Neural cell (in vitro differentiated cells): Measurements from ENCODE around the gene ARHGEF7. TPM values are rescaled to one million over a fixed set of nuclear protein-coding genes. Genes with fewer than 3 reads are reported as not detected.

Experiments used
- H2AFZ ChIP-seq: fragments of 200-600, 300-800 bp; sonication (generic), shearing (Covaris generic); 2 replicates; pipeline ENCODE4 v1.6.0; 2014; ENCODE audit warnings: low read depth, mild to moderate bottlenecking, antibody characterized with exemption, low read length, moderate library complexity
- H3F3A ChIP-seq: fragments of 200-600 bp; shearing (Covaris generic); 2 replicates; pipeline ENCODE4 v1.6.1; 2016; ENCODE audit warnings: mild to moderate bottlenecking, moderate library complexity, mixed read lengths, antibody characterized with exemption, low read length; ENCODE audit not compliant: insufficient read depth, poor library complexity, severe bottlenecking
- H3K27ac ChIP-seq: fragments of 200-600, 300-800 bp; sonication (generic), shearing (Covaris generic); 2 replicates; pipeline ENCODE4 v1.5.1; 2014; ENCODE audit warnings: mild to moderate bottlenecking, low read length, moderate library complexity
- H3K27me3 ChIP-seq: fragments of 300-800, 200-600 bp; sonication (generic), shearing (Covaris generic); 2 replicates; pipeline ENCODE4 v1.6.0; 2014; ENCODE audit warnings: mild to moderate bottlenecking, low read depth, low read length, moderate library complexity; ENCODE audit not compliant: insufficient read depth
- H3K36me3 ChIP-seq: fragments of 300-800, 200-600 bp; sonication (generic), shearing (Covaris generic); 2 replicates; pipeline ENCODE4 v1.5.1; 2014; ENCODE audit warnings: mild to moderate bottlenecking, antibody characterized with exemption, low read length, moderate library complexity; ENCODE audit not compliant: insufficient read depth
- H3K4me2 ChIP-seq: fragments of 300-800, 200-600 bp; sonication (generic), shearing (Covaris generic); 2 replicates; pipeline ENCODE4 v1.6.0; 2014; ENCODE audit warnings: mild to moderate bottlenecking, low read length
- H3K4me3 ChIP-seq: fragments of 300-800, 200-600 bp; sonication (generic), shearing (Covaris generic); 2 replicates; pipeline ENCODE4 v1.5.1; 2014; ENCODE audit warnings: mild to moderate bottlenecking, low read length, moderate library complexity
- H3K79me2 ChIP-seq: fragments of 200-600 bp; shearing (Covaris generic); replicated peaks from 2 replicates; pipeline ENCODE4 v1.6.0; 2014; ENCODE audit warnings: mild to moderate bottlenecking, low read length, moderate library complexity; ENCODE audit not compliant: insufficient read depth
- H3K9ac ChIP-seq: fragments of 300-800, 200-600 bp; sonication (generic), shearing (Covaris generic); 2 replicates; pipeline ENCODE4 v1.6.1; 2016; ENCODE audit warnings: mild to moderate bottlenecking, low read length, mixed read lengths
- H3K9me2 ChIP-seq: fragments of 200-600 bp; shearing (Covaris generic); 2 replicates; pipeline ENCODE4 v1.6.1; 2016; ENCODE audit warnings: mild to moderate bottlenecking, low read length, mixed read lengths; ENCODE audit not compliant: insufficient read depth
- H3K9me3 ChIP-seq: fragments of 200-600, 300-800 bp; sonication (generic), shearing (Covaris generic); 2 replicates; pipeline ENCODE4 v1.6.1; 2016; ENCODE audit warnings: mild to moderate bottlenecking, mixed run types, low read length, moderate library complexity, mixed read lengths
- H4K20me1 ChIP-seq: fragments of 200-600 bp; shearing (Covaris generic); 2 replicates; pipeline ENCODE4 v1.6.1; 2016; ENCODE audit warnings: mild to moderate bottlenecking, mixed run types; ENCODE audit not compliant: insufficient read depth
- EP300 ChIP-seq: fragments of 450-650 bp; conservative IDR thresholded peaks from 2 replicates; pipeline ENCODE4 v1.6.1; 2014; ENCODE audit warnings: antibody characterized with exemption, mild to moderate bottlenecking, moderate library complexity; ENCODE audit not compliant: poor library complexity, severe bottlenecking
- EZH2 ChIP-seq: fragments of 200-600, 300-800 bp; shearing (Covaris generic), sonication (generic); IDR thresholded peaks from 2 replicates; pipeline ENCODE4 v1.6.1; 2014; ENCODE audit warnings: antibody characterized with exemption, low read length, borderline replicate concordance, mild to moderate bottlenecking; ENCODE audit not compliant: insufficient read depth, poor library complexity, severe bottlenecking
- MXI1 ChIP-seq: fragments of 450-650 bp; conservative IDR thresholded peaks from 2 replicates; pipeline ENCODE4 v1.6.1; 2014; ENCODE audit warnings: antibody characterized with exemption, mild to moderate bottlenecking; ENCODE audit not compliant: poor library complexity, severe bottlenecking
- POLR2AphosphoS5 ChIP-seq: IDR thresholded peaks from 2 replicates; pipeline ENCODE4 v1.6.1; 2012
- RAD21 ChIP-seq: fragments of 450-650 bp; conservative IDR thresholded peaks from 2 replicates; pipeline ENCODE4 v1.6.1; 2014; ENCODE audit warnings: antibody characterized with exemption, mild to moderate bottlenecking, moderate library complexity
- SMC3 ChIP-seq: fragments of 450-650 bp; conservative IDR thresholded peaks from 2 replicates; pipeline ENCODE4 v1.6.1; 2014; ENCODE audit warnings: antibody characterized with exemption, mild to moderate bottlenecking, moderate library complexity; ENCODE audit not compliant: poor library complexity
- TAF1 ChIP-seq: IDR thresholded peaks from 2 replicates; pipeline ENCODE4 v1.6.1; 2012; ENCODE audit warnings: low read depth
- polyA plus RNA-seq: library from polyadenylated mRNA; depleted of rRNA; stranded (reverse); fragments of >200 nt; gene quantifications from 2 replicates; pipeline ENCODE4 v1.2.3, GENCODE V29; 2014
- TF ChIP-seq, protein P1 (sequence below): IDR thresholded peaks from 2 replicates; pipeline ENCODE4 v1.6.1; 2012; ENCODE audit warnings: borderline replicate concordance
- TF ChIP-seq, protein P2 (sequence below): fragments of 450-650 bp; IDR thresholded peaks from 2 replicates; pipeline ENCODE4 v1.5.1; 2014; ENCODE audit warnings: antibody characterized with exemption, mild to moderate bottlenecking, moderate library complexity; ENCODE audit not compliant: poor library complexity, severe bottlenecking

ARHGEF7 gene
- polyA plus RNA-seq, 1 donor from 2014 or later, result 155 TPM

DNA sequence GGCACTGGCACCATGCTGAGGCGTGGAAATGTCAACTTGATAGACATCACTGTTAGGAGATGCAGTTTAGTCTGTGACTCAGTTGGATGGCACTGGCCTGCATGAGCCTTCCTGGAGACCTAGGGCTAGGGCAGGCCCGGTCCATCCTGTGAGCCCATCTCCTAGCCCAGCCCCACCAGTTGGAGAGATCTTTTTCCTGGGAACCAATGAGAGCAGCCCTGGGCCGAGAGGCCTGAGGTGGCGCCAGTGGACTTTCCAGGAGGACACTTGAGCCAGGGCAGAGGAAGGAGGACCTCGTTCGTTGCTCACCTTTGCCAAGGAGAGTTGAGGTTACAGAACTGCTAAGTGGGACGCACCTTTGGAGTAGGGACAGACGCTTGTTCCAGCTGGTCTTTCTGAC is 104.8 kb downstream of the ARHGEF7 start:
- Histone ChIP-seq H3K9me3 (no peaks in the 10 kb centered on the region), H3K27ac (no peak overlapping the region), H2AFZ (no peak overlapping the region), H3K79me2 (peaks cover 51% of the 10 kb centered on the region), H3K36me3 (no peaks in the 10 kb centered on the region), H4K20me1 (peaks cover 8% of the 10 kb centered on the region), H3K4me2 (no peak overlapping the region), H3K9ac (no peak overlapping the region), H3K4me3 (no peak overlapping the region), H3F3A (peaks cover 2% of the 10 kb centered on the region), H3K9me2 (no peaks in the 10 kb centered on the region), H3K27me3 (no peaks in the 10 kb centered on the region)
- TF ChIP-seq, protein P1, sequence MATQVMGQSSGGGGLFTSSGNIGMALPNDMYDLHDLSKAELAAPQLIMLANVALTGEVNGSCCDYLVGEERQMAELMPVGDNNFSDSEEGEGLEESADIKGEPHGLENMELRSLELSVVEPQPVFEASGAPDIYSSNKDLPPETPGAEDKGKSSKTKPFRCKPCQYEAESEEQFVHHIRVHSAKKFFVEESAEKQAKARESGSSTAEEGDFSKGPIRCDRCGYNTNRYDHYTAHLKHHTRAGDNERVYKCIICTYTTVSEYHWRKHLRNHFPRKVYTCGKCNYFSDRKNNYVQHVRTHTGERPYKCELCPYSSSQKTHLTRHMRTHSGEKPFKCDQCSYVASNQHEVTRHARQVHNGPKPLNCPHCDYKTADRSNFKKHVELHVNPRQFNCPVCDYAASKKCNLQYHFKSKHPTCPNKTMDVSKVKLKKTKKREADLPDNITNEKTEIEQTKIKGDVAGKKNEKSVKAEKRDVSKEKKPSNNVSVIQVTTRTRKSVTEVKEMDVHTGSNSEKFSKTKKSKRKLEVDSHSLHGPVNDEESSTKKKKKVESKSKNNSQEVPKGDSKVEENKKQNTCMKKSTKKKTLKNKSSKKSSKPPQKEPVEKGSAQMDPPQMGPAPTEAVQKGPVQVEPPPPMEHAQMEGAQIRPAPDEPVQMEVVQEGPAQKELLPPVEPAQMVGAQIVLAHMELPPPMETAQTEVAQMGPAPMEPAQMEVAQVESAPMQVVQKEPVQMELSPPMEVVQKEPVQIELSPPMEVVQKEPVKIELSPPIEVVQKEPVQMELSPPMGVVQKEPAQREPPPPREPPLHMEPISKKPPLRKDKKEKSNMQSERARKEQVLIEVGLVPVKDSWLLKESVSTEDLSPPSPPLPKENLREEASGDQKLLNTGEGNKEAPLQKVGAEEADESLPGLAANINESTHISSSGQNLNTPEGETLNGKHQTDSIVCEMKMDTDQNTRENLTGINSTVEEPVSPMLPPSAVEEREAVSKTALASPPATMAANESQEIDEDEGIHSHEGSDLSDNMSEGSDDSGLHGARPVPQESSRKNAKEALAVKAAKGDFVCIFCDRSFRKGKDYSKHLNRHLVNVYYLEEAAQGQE, result no peak
- TF ChIP-seq, protein P2, sequence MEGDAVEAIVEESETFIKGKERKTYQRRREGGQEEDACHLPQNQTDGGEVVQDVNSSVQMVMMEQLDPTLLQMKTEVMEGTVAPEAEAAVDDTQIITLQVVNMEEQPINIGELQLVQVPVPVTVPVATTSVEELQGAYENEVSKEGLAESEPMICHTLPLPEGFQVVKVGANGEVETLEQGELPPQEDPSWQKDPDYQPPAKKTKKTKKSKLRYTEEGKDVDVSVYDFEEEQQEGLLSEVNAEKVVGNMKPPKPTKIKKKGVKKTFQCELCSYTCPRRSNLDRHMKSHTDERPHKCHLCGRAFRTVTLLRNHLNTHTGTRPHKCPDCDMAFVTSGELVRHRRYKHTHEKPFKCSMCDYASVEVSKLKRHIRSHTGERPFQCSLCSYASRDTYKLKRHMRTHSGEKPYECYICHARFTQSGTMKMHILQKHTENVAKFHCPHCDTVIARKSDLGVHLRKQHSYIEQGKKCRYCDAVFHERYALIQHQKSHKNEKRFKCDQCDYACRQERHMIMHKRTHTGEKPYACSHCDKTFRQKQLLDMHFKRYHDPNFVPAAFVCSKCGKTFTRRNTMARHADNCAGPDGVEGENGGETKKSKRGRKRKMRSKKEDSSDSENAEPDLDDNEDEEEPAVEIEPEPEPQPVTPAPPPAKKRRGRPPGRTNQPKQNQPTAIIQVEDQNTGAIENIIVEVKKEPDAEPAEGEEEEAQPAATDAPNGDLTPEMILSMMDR, result no peak
- no peak for TF ChIP-seq POLR2AphosphoS5
- no peak for TF ChIP-seq EZH2

DNA sequence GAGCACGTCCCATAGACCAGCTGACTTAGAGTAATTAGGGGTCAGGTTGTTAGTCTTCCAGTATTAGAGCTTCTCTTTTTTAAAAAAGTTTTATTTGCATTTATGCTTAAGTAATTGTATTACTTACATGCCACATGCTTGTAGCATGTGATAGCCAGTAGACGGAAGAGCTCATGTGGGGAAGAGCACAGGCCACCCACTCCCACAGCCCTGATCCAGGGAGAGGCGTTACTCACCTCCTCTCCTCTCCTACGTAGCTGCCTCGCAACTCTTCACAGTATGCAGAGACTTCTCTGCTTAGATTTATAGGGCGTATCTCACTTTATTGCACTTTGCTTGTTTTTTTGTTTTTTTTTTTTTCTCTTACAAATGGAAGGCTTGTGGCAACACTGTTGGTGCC is 110.1 kb downstream of the ARHGEF7 start:
- H3K9ac ChIP-seq, result no peak overlapping the region
- TF ChIP-seq, protein P2, result no peak
- TF ChIP-seq, protein P1, result no peak
- TF ChIP-seq EP300 (no peak), TAF1 (no peak), POLR2AphosphoS5 (no peak), MXI1 (no peak), EZH2 (no peak), RAD21 (no peak), SMC3 (no peak)
- no peaks in the 10 kb centered on the region for H4K20me1 ChIP-seq
- H3K79me2 ChIP-seq, result peaks cover 37% of the 10 kb centered on the region
- H3K27me3 ChIP-seq, result no peaks in the 10 kb centered on the region
- no peaks in the 10 kb centered on the region for H3K36me3 ChIP-seq
- H3K27ac ChIP-seq, result no peak overlapping the region
- H3F3A ChIP-seq, result peaks cover 1% of the 10 kb centered on the region
- no peaks in the 10 kb centered on the region for H3K9me2 ChIP-seq
- H3K4me2 ChIP-seq, result no peak overlapping the region
- H2AFZ ChIP-seq, result no peak overlapping the region
- H3K9me3 ChIP-seq, result no peaks in the 10 kb centered on the region
- no peak overlapping the region for H3K4me3 ChIP-seq
